Measurements from ENCODE around the gene HHAT.

Gene HHAT

GRCh38 chr1:210688512-210689234 is 360.0 kb downstream of the HHAT start:
- ChIA-PET CTCF (no interaction called here), POLR2A (no interaction called here)
- TF ChIP-seq CTCF (IDR thresholded peaks at IDR 0.05; ENCODE audit: control extremely low read depth, extremely low read depth, low read depth, missing control alignments): no peak
- DNase-seq (ENCODE audit: extremely low spot score): no peak

- CTCF ChIA-PET: no interaction called here
These were observed 361.1 kb downstream of the HHAT start for GRCh38 chr1:210689826-210690225.

GRCh38 chr1:210690236-210690635 is 361.5 kb downstream of the HHAT start:
- no peak for TF ChIP-seq CTCF (IDR thresholded peaks at IDR 0.05; ENCODE audit: control extremely low read depth, extremely low read depth, low read depth, missing control alignments)
- CTCF ChIA-PET: no interaction called here
- DNase-seq (ENCODE audit: extremely low spot score): no peak
- POLR2A ChIA-PET: no interaction called here

More at GRCh38 chr1:210689826-210690225, 361.1 kb downstream of the HHAT start:
- TF ChIP-seq CTCF (IDR thresholded peaks at IDR 0.05; ENCODE audit: control extremely low read depth, extremely low read depth, low read depth, missing control alignments): no peak
- POLR2A ChIA-PET: no interaction called here
- DNase-seq (ENCODE audit: extremely low spot score): no peak

GRCh38 chr1:210691039-210691610 is 362.4 kb downstream of the HHAT start:
- ChIA-PET POLR2A (no interaction called here), CTCF (interaction anchor here (1.2 kb wide), 1 partner anchor 12 kb away, joined by 3 read pairs; no protein-coding TSS in a partner anchor)
- no peak for DNase-seq (ENCODE audit: extremely low spot score)
- no peak for TF ChIP-seq CTCF (IDR thresholded peaks at IDR 0.05; ENCODE audit: control extremely low read depth, extremely low read depth, low read depth, missing control alignments)

GRCh38 chr1:210692796-210693195 is 364.1 kb downstream of the HHAT start:
- TF ChIP-seq CTCF (IDR thresholded peaks at IDR 0.05; ENCODE audit: control extremely low read depth, extremely low read depth, low read depth, missing control alignments): no peak
- DNase-seq (ENCODE audit: extremely low spot score): no peak
- POLR2A ChIA-PET: no interaction called here
- CTCF ChIA-PET: interaction anchor here (2.8 kb wide), 1 partner anchor 13 kb away, joined by 7 read pairs; no protein-coding TSS in a partner anchor

GRCh38 chr1:210695026-210695425 is 366.3 kb downstream of the HHAT start:
- DNase-seq (ENCODE audit: extremely low spot score): no peak
- POLR2A ChIA-PET: no interaction called here
- CTCF ChIA-PET: interaction anchor here (1.2 to 2.8 kb wide), 5 partner anchors 9 to 57 kb away, joined by 3 to 7 read pairs (median 5); no protein-coding TSS in a partner anchor
- TF ChIP-seq CTCF (IDR thresholded peaks at IDR 0.05; ENCODE audit: control extremely low read depth, extremely low read depth, low read depth, missing control alignments): no peak

Data from GM10248 (cell line).